PC-9 (cell line): Measurements from ENCODE around the gene CBX8.

ENCODE experiments used
- CTCF ChIP-seq: fragments of 200-600 bp; sonication (generic); conservative IDR thresholded peaks from 2 replicates; pipeline ENCODE4 v1.6.1; 2017; ENCODE audit warnings: mixed run types, antibody characterized with exemption, mild to moderate bottlenecking, moderate library complexity
- EZH2 ChIP-seq: fragments of 200-600 bp; sonication (generic); IDR thresholded peaks from 2 replicates; pipeline ENCODE4 v1.8.0; 2017; ENCODE audit warnings: antibody characterized with exemption, low read depth

DNA sequence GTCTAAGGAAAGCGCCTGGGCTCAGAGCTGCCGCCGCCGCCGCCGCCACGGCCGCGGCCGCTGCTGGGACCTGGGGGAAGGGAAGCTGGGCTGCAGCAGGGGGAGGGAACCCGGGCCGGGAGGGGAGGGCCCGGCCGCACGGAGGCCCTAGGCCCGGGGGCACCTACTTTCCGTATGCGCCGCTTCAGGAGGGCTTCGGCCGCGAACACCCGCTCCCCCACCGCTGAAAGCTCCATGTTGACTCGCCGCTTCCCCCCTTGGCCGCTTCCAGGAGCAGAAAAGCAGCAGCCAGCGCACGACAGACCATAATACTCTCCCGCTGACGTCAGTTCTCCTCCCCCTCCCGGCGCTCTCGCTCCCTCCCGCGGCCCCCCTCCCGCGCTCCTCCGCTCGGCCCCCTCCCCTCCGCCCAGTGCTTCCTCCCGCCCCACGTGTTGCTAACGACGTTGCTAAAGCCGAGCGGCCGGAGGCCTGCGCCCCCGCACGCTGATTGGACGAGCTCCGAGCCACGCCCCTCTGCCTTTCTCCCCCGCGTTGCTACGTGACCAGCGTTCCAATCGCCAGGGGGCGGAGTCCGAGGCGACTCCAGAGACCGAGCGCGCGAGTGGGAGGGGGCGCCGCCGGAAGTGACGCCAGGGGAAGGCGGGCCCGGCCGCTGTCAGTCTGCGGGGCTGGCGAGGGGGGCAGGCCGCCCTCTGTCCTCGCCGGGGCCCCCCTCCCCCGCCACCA lies at the start of gene CBX8:
- TF ChIP-seq CTCF = no peak
- no peak for TF ChIP-seq EZH2
